NB4 (cell line): Measurements from ENCODE around the gene ADCY5.

Experiments
- MYC ChIP-seq: IDR thresholded peaks from 2 replicates; pipeline ENCODE4 v1.6.1; 2011; ENCODE audit warnings: low read depth, low read length
- POLR2A ChIP-seq: IDR thresholded peaks from 2 replicates; pipeline ENCODE4 v1.6.1; 2011; ENCODE audit warnings: mild to moderate bottlenecking; ENCODE audit not compliant: insufficient read length; ENCODE audit errors: extremely low read depth
- TF ChIP-seq, protein P1 (sequence below): IDR thresholded peaks from one replicate; pipeline ENCODE4 v1.5.1; 2012; ENCODE audit warnings: low read depth, low read length
- TF ChIP-seq, protein P2 (sequence below): IDR thresholded peaks from 2 replicates; pipeline ENCODE4 v1.6.1; 2011; ENCODE audit warnings: low read depth, low read length

DNA sequence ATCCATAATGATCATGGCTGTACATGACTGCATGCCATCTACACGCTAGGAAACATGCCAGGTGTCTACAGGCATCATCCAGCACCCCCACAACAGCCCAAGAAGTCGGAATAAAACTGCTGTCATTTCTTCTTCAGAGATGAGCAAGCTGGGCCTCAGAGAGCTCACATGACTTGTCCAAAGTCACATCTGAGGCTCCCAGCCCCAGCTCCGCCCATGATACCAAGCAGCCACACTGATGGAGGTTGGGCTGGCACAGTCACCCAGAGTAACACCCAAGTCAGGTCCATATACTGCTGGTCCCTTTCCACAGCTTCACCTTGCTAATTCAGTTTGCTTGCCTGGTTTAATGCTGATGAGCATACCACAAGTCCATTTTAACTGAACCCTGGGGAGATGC, 130.5 kb downstream of the ADCY5 start:
- TF ChIP-seq, protein P1, sequence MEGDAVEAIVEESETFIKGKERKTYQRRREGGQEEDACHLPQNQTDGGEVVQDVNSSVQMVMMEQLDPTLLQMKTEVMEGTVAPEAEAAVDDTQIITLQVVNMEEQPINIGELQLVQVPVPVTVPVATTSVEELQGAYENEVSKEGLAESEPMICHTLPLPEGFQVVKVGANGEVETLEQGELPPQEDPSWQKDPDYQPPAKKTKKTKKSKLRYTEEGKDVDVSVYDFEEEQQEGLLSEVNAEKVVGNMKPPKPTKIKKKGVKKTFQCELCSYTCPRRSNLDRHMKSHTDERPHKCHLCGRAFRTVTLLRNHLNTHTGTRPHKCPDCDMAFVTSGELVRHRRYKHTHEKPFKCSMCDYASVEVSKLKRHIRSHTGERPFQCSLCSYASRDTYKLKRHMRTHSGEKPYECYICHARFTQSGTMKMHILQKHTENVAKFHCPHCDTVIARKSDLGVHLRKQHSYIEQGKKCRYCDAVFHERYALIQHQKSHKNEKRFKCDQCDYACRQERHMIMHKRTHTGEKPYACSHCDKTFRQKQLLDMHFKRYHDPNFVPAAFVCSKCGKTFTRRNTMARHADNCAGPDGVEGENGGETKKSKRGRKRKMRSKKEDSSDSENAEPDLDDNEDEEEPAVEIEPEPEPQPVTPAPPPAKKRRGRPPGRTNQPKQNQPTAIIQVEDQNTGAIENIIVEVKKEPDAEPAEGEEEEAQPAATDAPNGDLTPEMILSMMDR, result no peak
- TF ChIP-seq, protein P2, sequence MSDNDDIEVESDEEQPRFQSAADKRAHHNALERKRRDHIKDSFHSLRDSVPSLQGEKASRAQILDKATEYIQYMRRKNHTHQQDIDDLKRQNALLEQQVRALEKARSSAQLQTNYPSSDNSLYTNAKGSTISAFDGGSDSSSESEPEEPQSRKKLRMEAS, result no peak
- TF ChIP-seq POLR2A (no peak), MYC (no peak)
